Trophoblast cell (in vitro differentiated cells and primary cell): ENCODE data around the gene IPPK.

Source experiments
- DNase-seq, 2 donors: peaks; one replicate each; pipeline ENCODE4 v3.0.0-alpha.2; 2016
- H2AFZ ChIP-seq: 2 replicates; pipeline ENCODE4 v1.6.1; 2013; ENCODE audit warnings: low read length, moderate library complexity, mild to moderate bottlenecking; ENCODE audit not compliant: insufficient read depth, poor library complexity
- H2AK5ac ChIP-seq: 2 replicates; pipeline ENCODE4 v1.6.1; 2013; ENCODE audit warnings: mild to moderate bottlenecking, low read length
- H2BK120ac ChIP-seq: 2 replicates; pipeline ENCODE4 v1.6.1; 2013; ENCODE audit warnings: low read length, mild to moderate bottlenecking, moderate library complexity; ENCODE audit not compliant: insufficient read depth, poor library complexity
- H2BK12ac ChIP-seq: 2 replicates; pipeline ENCODE4 v1.6.1; 2013; ENCODE audit warnings: mild to moderate bottlenecking, low read length, moderate library complexity
- H2BK5ac ChIP-seq: 2 replicates; pipeline ENCODE4 v1.6.1; 2013; ENCODE audit warnings: low read length, low read depth, moderate library complexity, mild to moderate bottlenecking; ENCODE audit not compliant: poor library complexity
- H3K14ac ChIP-seq: 2 replicates; pipeline ENCODE4 v1.6.1; 2013; ENCODE audit warnings: mild to moderate bottlenecking, low read length
- H3K18ac ChIP-seq: 2 replicates; pipeline ENCODE4 v1.6.1; 2013; ENCODE audit warnings: mild to moderate bottlenecking, low read length
- H3K23ac ChIP-seq: 2 replicates; pipeline ENCODE4 v1.6.1; 2013; ENCODE audit warnings: low read length
- H3K27ac ChIP-seq: 2 replicates; pipeline ENCODE4 v1.5.1; 2013; ENCODE audit warnings: low read depth, mild to moderate bottlenecking, inconsistent platforms, low read length, moderate library complexity
- H3K27me3 ChIP-seq: 2 replicates; pipeline ENCODE4 v1.6.1; 2013; ENCODE audit warnings: inconsistent platforms, mild to moderate bottlenecking, low read length, moderate library complexity; ENCODE audit not compliant: insufficient read depth
- H3K36me3 ChIP-seq, 2 experiments: 1 replicate in 1 of 2; 2 replicates in 1 of 2; pipeline ENCODE4 v1.6.1; 2013; ENCODE audit warnings: low read length in 2 of 2, mild to moderate bottlenecking in 2 of 2, moderate library complexity in 1 of 2; ENCODE audit not compliant: insufficient read depth in 2 of 2, control insufficient read depth in 1 of 2
- H3K4ac ChIP-seq: 2 replicates; pipeline ENCODE4 v1.6.1; 2013; ENCODE audit warnings: low read depth, mild to moderate bottlenecking, low read length, moderate library complexity
- H3K4me1 ChIP-seq, 2 experiments: 1 replicate in 1 of 2; 2 replicates in 1 of 2; pipeline ENCODE4 v1.6.1; 2013; ENCODE audit warnings: low read length in 2 of 2, mild to moderate bottlenecking in 2 of 2, moderate library complexity in 1 of 2; ENCODE audit not compliant: insufficient read depth in 2 of 2, control insufficient read depth in 1 of 2
- H3K4me2 ChIP-seq: 2 replicates; pipeline ENCODE4 v1.6.1; 2013; ENCODE audit warnings: inconsistent platforms, mild to moderate bottlenecking, low read length, moderate library complexity
- H3K4me3 ChIP-seq: 2 replicates; pipeline ENCODE4 v1.5.1; 2013; ENCODE audit warnings: mild to moderate bottlenecking, low read depth, low read length, inconsistent platforms
- H3K79me1 ChIP-seq: one replicate; pipeline ENCODE4 v1.6.1; 2013; ENCODE audit warnings: low read length
- H3K79me2 ChIP-seq: 2 replicates; pipeline ENCODE4 v1.6.1; 2013; ENCODE audit warnings: low read length, mild to moderate bottlenecking; ENCODE audit not compliant: control insufficient read depth, insufficient read depth, poor library complexity
- H3K9ac ChIP-seq: 2 replicates; pipeline ENCODE4 v1.6.1; 2013; ENCODE audit warnings: mild to moderate bottlenecking, low read length
- H3K9me3 ChIP-seq: 2 replicates; pipeline ENCODE4 v1.6.1; 2013; ENCODE audit warnings: low read depth, mild to moderate bottlenecking, control low read depth, inconsistent platforms, low read length; ENCODE audit not compliant: insufficient read depth
- H4K12ac ChIP-seq: 2 replicates; pipeline ENCODE4 v1.6.1; 2013; ENCODE audit warnings: low read depth, mild to moderate bottlenecking, low read length, moderate library complexity
- H4K8ac ChIP-seq: 2 replicates; pipeline ENCODE4 v1.6.1; 2013; ENCODE audit warnings: low read depth, mild to moderate bottlenecking, low read length, moderate library complexity
- H4K91ac ChIP-seq: one replicate; pipeline ENCODE4 v1.6.1; 2013; ENCODE audit warnings: low read depth, mild to moderate bottlenecking, low read length, moderate library complexity
- WGBS: extraction: QIAGEN DNeasy Blood & Tissue Kit; methylation state at CpG from one replicate; pipeline ENCODE4 v1.1.7; 2013; ENCODE audit warnings: missing lambda C conversion rate; ENCODE audit not compliant: insufficient read length, insufficient coverage; ENCODE audit errors: extremely low coverage; 5-methylcytosine and 5-hydroxymethylcytosine counted together

Gene IPPK

DNA sequence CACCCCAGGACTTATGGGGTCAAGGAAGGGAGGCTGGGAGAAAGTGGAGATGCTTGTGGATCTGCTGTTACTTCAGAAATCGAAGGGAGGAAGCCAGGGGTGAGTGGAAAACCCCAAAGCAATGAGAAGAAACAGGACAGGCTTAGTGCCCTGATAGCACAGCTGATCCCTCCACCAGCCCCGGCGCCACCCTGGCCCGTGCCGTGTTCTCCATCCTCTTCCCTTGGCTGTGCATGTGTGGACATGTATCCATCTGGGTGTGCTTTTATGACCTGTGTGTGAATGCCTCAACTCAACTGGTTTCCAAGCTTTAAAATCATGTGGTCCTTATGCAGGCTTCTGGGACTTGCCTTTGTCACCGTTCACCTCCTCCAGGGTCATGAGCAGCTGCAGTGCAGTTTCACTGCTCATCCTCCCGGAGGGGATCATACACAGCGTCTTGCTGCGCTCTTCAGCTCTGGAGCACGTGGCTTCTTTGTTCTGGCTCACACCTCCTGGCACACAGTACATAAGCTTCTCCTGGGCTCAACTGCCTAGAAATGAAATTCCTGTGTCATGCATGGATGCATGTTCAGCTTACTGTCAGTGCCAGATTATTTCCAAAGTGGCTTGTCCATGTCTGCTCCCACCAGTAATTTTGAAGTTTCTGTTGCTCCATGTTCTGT, 58.2 kb downstream of the IPPK start:
- Histone ChIP-seq H3K27ac (no peak overlapping the region), H3K18ac (no peak overlapping the region), H3K14ac (no peak overlapping the region), H2AFZ (no peak overlapping the region), H4K8ac (no peak overlapping the region), H3K4me3 (no peak overlapping the region), H2AK5ac (no peak overlapping the region), H3K79me2 (no peaks in the 10 kb centered on the region), H3K4ac (no peak overlapping the region), H3K9ac (no peak overlapping the region), H3K36me3 (peaks cover 32 to 55% of the 10 kb centered on the region in 2 experiments), H3K27me3 (no peaks in the 10 kb centered on the region), H2BK12ac (no peak overlapping the region), H2BK120ac (no peak overlapping the region), H4K91ac (no peak overlapping the region), H3K4me1 (no peaks in the 10 kb centered on the region), H4K12ac (no peak overlapping the region), H3K9me3 (no peaks in the 10 kb centered on the region), H3K23ac (no peak overlapping the region), H2BK5ac (no peak overlapping the region), H3K79me1 (no peaks in the 10 kb centered on the region), H3K4me2 (no peak overlapping the region)
- WGBS, result no CpG with 5 or more reads among the region's 10 CpGs
- DNase-seq, result no peak

DNA sequence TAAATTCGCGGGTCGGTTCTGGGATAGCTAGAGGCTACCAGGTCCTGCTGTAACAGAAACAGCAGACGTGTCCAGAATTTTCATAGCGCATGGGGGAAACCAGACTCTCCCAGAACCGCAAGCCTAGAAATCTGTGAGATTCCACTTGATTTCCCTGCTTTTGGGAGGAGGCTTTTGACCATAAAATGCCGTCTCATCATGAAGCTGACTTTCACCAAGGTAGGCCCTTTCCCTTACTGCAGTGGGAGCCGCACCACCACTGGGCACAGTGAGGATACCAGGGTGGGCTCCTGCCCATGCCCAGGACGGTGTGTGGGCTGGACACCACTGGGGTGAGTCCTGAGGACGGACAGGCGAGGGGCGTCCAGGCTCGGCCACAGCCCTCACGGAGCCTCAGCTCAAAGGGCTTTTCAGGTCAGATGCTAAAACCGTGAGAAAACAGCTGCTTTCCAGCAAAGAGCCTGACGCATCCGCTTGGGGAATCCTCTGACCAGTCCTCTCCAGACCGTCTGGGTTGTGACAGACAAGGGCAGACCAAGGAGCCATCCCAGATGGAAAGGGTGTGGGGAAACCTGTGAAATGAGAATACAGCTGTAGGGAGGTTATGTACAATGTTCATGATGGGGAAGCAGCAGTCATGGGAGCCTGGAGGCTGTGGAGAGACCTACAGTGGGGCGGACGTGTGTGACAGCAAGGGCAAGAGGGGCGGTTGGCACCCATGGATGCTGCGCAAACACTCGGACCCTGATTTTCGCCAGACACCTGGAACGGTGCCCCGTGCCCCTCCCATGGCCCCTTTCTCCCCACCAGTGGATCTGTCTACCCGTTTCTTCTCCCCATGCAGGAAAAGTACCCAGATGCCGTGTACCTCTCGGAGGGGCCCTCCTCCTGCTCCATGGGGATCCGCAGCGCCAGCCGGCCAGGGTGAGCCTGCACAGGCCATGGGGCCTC, 59.2 kb downstream of the IPPK start:
- no peak overlapping the region for H3K4me2 ChIP-seq
- H3K23ac ChIP-seq, result no peak overlapping the region
- no peak overlapping the region for H3K4ac ChIP-seq
- H4K91ac ChIP-seq, result no peak overlapping the region
- H3K27me3 ChIP-seq, result no peaks in the 10 kb centered on the region
- no peaks in the 10 kb centered on the region for H3K79me2 ChIP-seq
- no peak overlapping the region for H2BK5ac ChIP-seq
- no peak overlapping the region for H3K9ac ChIP-seq
- no peak overlapping the region for H3K27ac ChIP-seq
- no peaks in the 10 kb centered on the region for H3K4me1 ChIP-seq
- no peak overlapping the region for H3K4me3 ChIP-seq
- DNase-seq, result no peak
- no peak overlapping the region for H2BK120ac ChIP-seq
- H3K79me1 ChIP-seq, result no peaks in the 10 kb centered on the region
- H3K9me3 ChIP-seq, result no peaks in the 10 kb centered on the region
- no peak overlapping the region for H4K12ac ChIP-seq
- no peak overlapping the region for H3K14ac ChIP-seq
- WGBS, result no CpG with 5 or more reads among the region's 32 CpGs
- H2AFZ ChIP-seq, result no peak overlapping the region
- no peak overlapping the region for H3K18ac ChIP-seq
- peaks cover 29 to 47% of the 10 kb centered on the region in 2 experiments for H3K36me3 ChIP-seq
- no peak overlapping the region for H2AK5ac ChIP-seq
- H4K8ac ChIP-seq, result no peak overlapping the region
- H2BK12ac ChIP-seq, result no peak overlapping the region

DNA sequence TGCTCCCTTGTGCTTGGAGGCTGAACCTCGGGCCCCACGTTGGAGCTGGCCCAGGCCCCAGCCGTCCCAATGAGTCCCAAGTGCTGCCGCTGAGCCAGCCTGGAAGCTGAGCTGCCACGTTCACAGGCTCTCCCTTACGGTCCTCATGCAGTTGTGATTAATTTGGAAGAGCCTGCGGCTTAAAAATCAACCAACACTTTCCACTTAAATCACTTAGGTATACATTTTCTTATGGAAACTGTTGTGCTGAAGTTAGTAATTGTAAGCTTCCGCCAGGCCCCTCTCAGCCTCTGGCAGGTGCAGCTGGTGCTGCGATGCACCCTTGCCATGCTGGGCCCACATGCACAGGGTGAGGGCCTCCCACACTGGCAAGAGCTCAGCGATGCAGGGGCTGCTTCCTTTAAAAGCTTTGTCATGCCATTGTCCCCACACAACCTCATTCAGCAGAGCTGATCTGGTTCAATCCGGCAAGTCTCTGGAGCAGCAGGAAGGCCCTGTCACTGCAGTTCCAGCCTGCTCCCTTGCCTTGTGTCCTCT, 61.0 kb downstream of the IPPK start:
- Histone ChIP-seq H3K4me1 (no peaks in the 10 kb centered on the region), H4K12ac (no peak overlapping the region), H2BK5ac (no peak overlapping the region), H3K27me3 (no peaks in the 10 kb centered on the region), H3K4ac (no peak overlapping the region), H3K27ac (no peak overlapping the region), H3K4me3 (no peak overlapping the region), H3K79me2 (no peaks in the 10 kb centered on the region), H4K8ac (no peak overlapping the region), H3K79me1 (no peaks in the 10 kb centered on the region), H3K36me3 (peaks cover 22 to 34% of the 10 kb centered on the region in 2 experiments), H3K23ac (no peak overlapping the region), H2BK120ac (no peak overlapping the region), H2AFZ (no peak overlapping the region), H3K9ac (no peak overlapping the region), H2AK5ac (no peak overlapping the region), H3K14ac (no peak overlapping the region), H3K4me2 (no peak overlapping the region), H3K18ac (no peak overlapping the region), H2BK12ac (no peak overlapping the region), H3K9me3 (no peaks in the 10 kb centered on the region), H4K91ac (no peak overlapping the region)
- no peak for DNase-seq
- no CpG with 5 or more reads among the region's 11 CpGs for WGBS

DNA sequence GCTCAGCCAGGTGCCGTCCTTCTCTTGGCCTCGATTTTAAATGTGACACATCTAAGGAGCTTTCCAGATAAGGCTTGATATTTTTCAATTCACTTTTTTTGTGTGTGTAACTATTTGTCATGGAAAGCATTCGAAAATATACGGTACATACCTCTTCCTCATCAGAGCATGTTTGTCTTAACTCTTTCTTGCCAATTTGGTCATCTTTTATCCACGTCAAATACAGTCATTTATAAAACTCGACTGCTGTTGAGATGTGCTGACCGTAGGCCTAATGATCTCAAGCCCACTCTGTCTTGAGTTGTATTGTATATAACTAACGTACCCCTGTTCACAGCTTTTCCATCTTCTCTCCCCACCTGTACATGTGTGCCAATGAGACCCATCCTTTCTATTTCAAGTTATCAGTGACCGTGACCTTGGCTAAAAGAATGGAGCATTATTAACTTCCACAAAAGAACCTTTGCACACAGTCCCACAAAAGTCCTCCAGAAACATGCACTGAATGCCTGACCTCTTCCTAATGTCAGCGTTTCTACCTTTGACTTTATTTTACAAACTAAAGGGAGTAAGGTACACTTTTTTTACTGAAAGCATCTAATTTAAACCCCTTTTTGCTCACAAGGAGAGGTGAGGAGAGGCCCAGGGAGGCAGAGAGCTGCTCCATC, 61.6 kb downstream of the IPPK start:
- no peak overlapping the region for H3K14ac ChIP-seq
- no peak overlapping the region for H2AK5ac ChIP-seq
- no peak overlapping the region for H3K27ac ChIP-seq
- no peak overlapping the region for H4K12ac ChIP-seq
- no CpG with 5 or more reads among the region's 10 CpGs for WGBS
- no peak overlapping the region for H2BK12ac ChIP-seq
- no peak overlapping the region for H4K8ac ChIP-seq
- H3K79me2 ChIP-seq, result no peaks in the 10 kb centered on the region
- no peak overlapping the region for H3K9ac ChIP-seq
- H3K4me3 ChIP-seq, result no peak overlapping the region
- no peak overlapping the region for H3K23ac ChIP-seq
- H3K9me3 ChIP-seq, result peaks cover 2% of the 10 kb centered on the region
- H3K36me3 ChIP-seq, result peaks cover 17 to 28% of the 10 kb centered on the region in 2 experiments
- H2BK120ac ChIP-seq, result no peak overlapping the region
- H2AFZ ChIP-seq, result no peak overlapping the region
- H3K4me1 ChIP-seq, result no peaks in the 10 kb centered on the region
- no peak overlapping the region for H4K91ac ChIP-seq
- no peak overlapping the region for H3K18ac ChIP-seq
- no peak overlapping the region for H3K4ac ChIP-seq
- no peaks in the 10 kb centered on the region for H3K27me3 ChIP-seq
- H3K79me1 ChIP-seq, result no peaks in the 10 kb centered on the region
- no peak for DNase-seq
- H3K4me2 ChIP-seq, result no peak overlapping the region
- H2BK5ac ChIP-seq, result no peak overlapping the region
